ENCODE measurements around the gene PPAN.

Gene PPAN

GRCh38 chr19:10091370-10091687, 14.8 kb upstream of the PPAN start:
- H3K36me3 ChIP-seq (ENCODE audit: control insufficient read depth, insufficient read depth, low read length), result peaks cover 31% of the 10 kb centered on the region
- no peak overlapping the region for H3K4me3 ChIP-seq (replicated peaks; ENCODE audit: low read depth, low read length)
- no peak for TF ChIP-seq CTCF (IDR thresholded peaks at IDR 0.05; ENCODE audit: insufficient read depth, low read length, poor library complexity, severe bottlenecking)
- DNase-seq (ENCODE audit: extremely low read depth, insufficient read length), result no peak
- no peaks in the 10 kb centered on the region for H3K27me3 ChIP-seq (replicated peaks; ENCODE audit: control insufficient read depth, insufficient read depth, low read length)

- peaks cover 31% of the 10 kb centered on the region for H3K36me3 ChIP-seq (ENCODE audit: control insufficient read depth, insufficient read depth, low read length)
- DNase-seq (ENCODE audit: extremely low read depth, insufficient read length), result no peak
- TF ChIP-seq CTCF (IDR thresholded peaks at IDR 0.05; ENCODE audit: insufficient read depth, low read length, poor library complexity, severe bottlenecking), result no peak
Measured at GRCh38 chr19:10091895-10092641, 14.1 kb upstream of the PPAN start.

GRCh38 chr19:10092648-10093294, 13.4 kb upstream of the PPAN start:
- TF ChIP-seq CTCF (IDR thresholded peaks at IDR 0.05; ENCODE audit: insufficient read depth, low read length, poor library complexity, severe bottlenecking), result no peak
- H3K4me3 ChIP-seq (replicated peaks; ENCODE audit: low read depth, low read length), result no peak overlapping the region
- peaks cover 31% of the 10 kb centered on the region for H3K36me3 ChIP-seq (ENCODE audit: control insufficient read depth, insufficient read depth, low read length)
- no peak for DNase-seq (ENCODE audit: extremely low read depth, insufficient read length)
- H3K27me3 ChIP-seq (replicated peaks; ENCODE audit: control insufficient read depth, insufficient read depth, low read length), result no peaks in the 10 kb centered on the region

More at GRCh38 chr19:10091895-10092641, 14.1 kb upstream of the PPAN start:
- H3K27me3 ChIP-seq (replicated peaks; ENCODE audit: control insufficient read depth, insufficient read depth, low read length), result no peaks in the 10 kb centered on the region
- H3K4me3 ChIP-seq (replicated peaks; ENCODE audit: low read depth, low read length), result no peak overlapping the region

- TF ChIP-seq CTCF (IDR thresholded peaks at IDR 0.05; ENCODE audit: insufficient read depth, low read length, poor library complexity, severe bottlenecking), result no peak
- H3K36me3 ChIP-seq (ENCODE audit: control insufficient read depth, insufficient read depth, low read length), result peaks cover 31% of the 10 kb centered on the region
- H3K4me3 ChIP-seq (replicated peaks; ENCODE audit: low read depth, low read length), result no peak overlapping the region
- DNase-seq (ENCODE audit: extremely low read depth, insufficient read length), result no peak
- H3K27me3 ChIP-seq (replicated peaks; ENCODE audit: control insufficient read depth, insufficient read depth, low read length), result no peaks in the 10 kb centered on the region
Measured at GRCh38 chr19:10093295-10094186, 12.6 kb upstream of the PPAN start.

GRCh38 chr19:10095622-10095947, 10.6 kb upstream of the PPAN start:
- H3K4me3 ChIP-seq (replicated peaks; ENCODE audit: low read depth, low read length), result peak overlapping the region; percentile 10; the same call in 1 of the 2 replicates
- TF ChIP-seq CTCF (IDR thresholded peaks at IDR 0.05; ENCODE audit: insufficient read depth, low read length, poor library complexity, severe bottlenecking), result no peak
- H3K27me3 ChIP-seq (replicated peaks; ENCODE audit: control insufficient read depth, insufficient read depth, low read length), result no peaks in the 10 kb centered on the region
- DNase-seq (ENCODE audit: extremely low read depth, insufficient read length), result no peak
- H3K36me3 ChIP-seq (ENCODE audit: control insufficient read depth, insufficient read depth, low read length), result peaks cover 20% of the 10 kb centered on the region

Data from GM06990 (cell line).